ENCODE measurements around the gene DBNDD1. TPM values are rescaled to one million over a fixed set of nuclear protein-coding genes. Genes with fewer than 3 reads are reported as not detected.

Gene DBNDD1
- total and polyA plus RNA-seq, 2 donors (not counting 1 experiment from before 2014, with no cell fraction given), result 3.1 to 72.1 TPM

- intact Hi-C loops (cut with micrococcal nuclease), result no loop called here
- no peak overlapping the region for H3K27ac ChIP-seq (ENCODE audit: low read length in 2 of 2)
- ATAC-seq (ENCODE audit: low read depth) (no peak), DNase-seq (no peak)
- Mint-ChIP-seq H3K9me3 (ENCODE audit: insufficient read depth) (no peaks in the 10 kb centered on the region), H3K4me3 (no peak overlapping the region), H3K27ac (peak overlapping the region; percentile 15), H3K4me1 (peaks cover 7% of the 10 kb centered on the region), H3K27me3 (peaks cover 18% of the 10 kb centered on the region)
- no peak overlapping the region for H3K4me3 ChIP-seq (ENCODE audit: control extremely low read depth in 1 of 5, extremely low read depth in 1 of 5, insufficient read depth in 1 of 5, low read depth in 2 of 5, low read length in 4 of 5)
- peaks cover 13 to 15% of the 10 kb centered on the region in 2 donors for H3K4me1 ChIP-seq (ENCODE audit: control insufficient read depth in 2 of 2, insufficient read depth in 2 of 2, low read length in 2 of 2)
- no peak overlapping the region for H3K9ac ChIP-seq (ENCODE audit: low read length)
- TF ChIP-seq CTCF (IDR thresholded peaks at IDR 0.05), result no peak
- no peak for TF ChIP-seq EZH2 (IDR thresholded peaks at IDR 0.05; ENCODE audit: borderline replicate concordance, insufficient read depth, low read depth, low read length, poor library complexity, severe bottlenecking)
- no peaks in the 10 kb centered on the region for H4K20me1 ChIP-seq (ENCODE audit: control insufficient read depth, insufficient read depth, low read length, poor library complexity, severe bottlenecking)
- no peaks in the 10 kb centered on the region for H3K36me3 ChIP-seq (replicated peaks in 1 of 2; ENCODE audit: control extremely low read depth in 1 of 2, control insufficient read depth in 1 of 2, extremely low read depth in 1 of 2, insufficient read depth in 2 of 2, low read length in 1 of 2)
- WGBS (ENCODE audit: insufficient coverage), result 71% methylated on average over 13 of the region's 23 CpGs
- peaks cover 0 to 28% (median 13%) of the 10 kb centered on the region in 4 experiments for H3K27me3 ChIP-seq (replicated peaks in 1 of 4; ENCODE audit: control extremely low read depth in 1 of 4, control insufficient read depth in 3 of 4, insufficient read depth in 4 of 4, low read length in 3 of 4)
- peak overlapping the region; percentile 81 for H3K4me2 ChIP-seq (replicated peaks; ENCODE audit: low read depth, low read length, poor library complexity, severe bottlenecking)
- peaks cover 0 to 13% (median 0%) of the 10 kb centered on the region in 3 donors for H3K9me3 ChIP-seq (ENCODE audit: control extremely low read depth in 1 of 3, control insufficient read depth in 2 of 3, insufficient read depth in 1 of 3, low read length in 2 of 3)
- CTCF ChIA-PET, result no interaction called here
- H3K79me2 ChIP-seq (ENCODE audit: control insufficient read depth, insufficient read depth, low read length), result no peaks in the 10 kb centered on the region
- H2AFZ ChIP-seq (ENCODE audit: insufficient read depth, low read depth, low read length, poor library complexity, severe bottlenecking), result no peak overlapping the region
- POLR2A ChIA-PET, result no interaction called here
Measured at GRCh38 chr16:90046122-90046970, 27.1 kb upstream of the DBNDD1 start.

DNA sequence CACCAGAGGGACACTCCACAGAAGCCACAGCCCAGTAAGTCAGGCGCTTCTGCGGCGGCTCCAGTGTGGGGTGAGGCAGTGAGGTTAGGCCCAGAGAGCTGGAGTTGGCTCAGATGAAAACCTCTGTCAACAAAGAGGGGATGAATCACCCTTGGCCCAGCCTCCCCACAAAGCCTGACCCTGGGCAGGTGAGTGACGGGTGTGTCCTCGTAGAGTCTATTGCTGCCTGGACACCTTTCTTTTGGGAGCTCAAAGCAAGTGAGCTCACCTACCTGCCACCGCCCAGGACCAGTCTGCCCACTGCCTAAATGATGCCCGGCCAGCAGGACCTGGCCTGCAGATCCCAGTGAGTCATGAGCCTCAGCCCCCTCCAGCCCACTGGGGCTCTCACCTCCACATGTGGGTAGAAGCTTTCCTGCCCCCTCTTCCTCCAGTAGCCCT, 24.9 kb upstream of the DBNDD1 start:
- CTCF ChIA-PET, result no interaction called here
- peaks cover 0 to 13% (median 0%) of the 10 kb centered on the region in 3 donors for H3K9me3 ChIP-seq (ENCODE audit: control extremely low read depth in 1 of 3, control insufficient read depth in 2 of 3, insufficient read depth in 1 of 3, low read length in 2 of 3)
- H2AFZ ChIP-seq (ENCODE audit: insufficient read depth, low read depth, low read length, poor library complexity, severe bottlenecking), result no peak overlapping the region
- H3K27me3 ChIP-seq (replicated peaks in 1 of 4; ENCODE audit: control extremely low read depth in 1 of 4, control insufficient read depth in 3 of 4, insufficient read depth in 4 of 4, low read length in 3 of 4), result peaks cover 0 to 28% (median 13%) of the 10 kb centered on the region in 4 experiments
- intact Hi-C loops (cut with micrococcal nuclease), result no loop called here
- Mint-ChIP-seq H3K27ac (no peak overlapping the region), H3K4me1 (peaks cover 7% of the 10 kb centered on the region), H3K27me3 (peaks cover 18% of the 10 kb centered on the region), H3K4me3 (no peak overlapping the region), H3K9me3 (ENCODE audit: insufficient read depth) (no peaks in the 10 kb centered on the region)
- no peak overlapping the region for H3K27ac ChIP-seq (ENCODE audit: low read length in 2 of 2)
- H3K9ac ChIP-seq (ENCODE audit: low read length), result no peak overlapping the region
- peaks cover 13 to 15% of the 10 kb centered on the region in 2 donors for H3K4me1 ChIP-seq (ENCODE audit: control insufficient read depth in 2 of 2, insufficient read depth in 2 of 2, low read length in 2 of 2)
- 96% methylated on average over 7 of the region's 7 CpGs for WGBS (ENCODE audit: insufficient coverage)
- no peaks in the 10 kb centered on the region for H3K79me2 ChIP-seq (ENCODE audit: control insufficient read depth, insufficient read depth, low read length)
- TF ChIP-seq EZH2 (IDR thresholded peaks at IDR 0.05; ENCODE audit: borderline replicate concordance, insufficient read depth, low read depth, low read length, poor library complexity, severe bottlenecking), result no peak
- TF ChIP-seq CTCF (IDR thresholded peaks at IDR 0.05), result no peak
- POLR2A ChIA-PET, result no interaction called here
- no peak overlapping the region for H3K4me2 ChIP-seq (replicated peaks; ENCODE audit: low read depth, low read length, poor library complexity, severe bottlenecking)
- ATAC-seq (ENCODE audit: low read depth) (no peak), DNase-seq (no peak)
- no peaks in the 10 kb centered on the region for H3K36me3 ChIP-seq (replicated peaks in 1 of 2; ENCODE audit: control extremely low read depth in 1 of 2, control insufficient read depth in 1 of 2, extremely low read depth in 1 of 2, insufficient read depth in 2 of 2, low read length in 1 of 2)
- H3K4me3 ChIP-seq (ENCODE audit: control extremely low read depth in 1 of 5, extremely low read depth in 1 of 5, insufficient read depth in 1 of 5, low read depth in 2 of 5, low read length in 4 of 5), result no peak overlapping the region
- no peaks in the 10 kb centered on the region for H4K20me1 ChIP-seq (ENCODE audit: control insufficient read depth, insufficient read depth, low read length, poor library complexity, severe bottlenecking)
